Keratinocyte (primary cell): ENCODE results near the gene TIMM10. TPM values are rescaled to one million over a fixed set of nuclear protein-coding genes. Genes with fewer than 3 reads are reported as not detected.

Source experiments
- DNase-seq: peaks from one replicate; pipeline ENCODE4 v3.0.0-alpha.2; 2011; ENCODE audit warnings: low read depth, missing footprints, low spot score
- FAIRE-seq: peaks from 2 replicates; lab custom pipeline; 2011; peaks lifted over from hg19 to GRCh38; lab: Jason Lieb, UNC
- H2AFZ ChIP-seq: 2 replicates; pipeline ENCODE4 v1.6.0; 2012; ENCODE audit warnings: low read length, control low read depth, inconsistent platforms; ENCODE audit not compliant: control insufficient read depth
- H3K27ac ChIP-seq: 2 replicates; pipeline ENCODE4 v1.5.1; 2011; ENCODE audit warnings: low read length; ENCODE audit not compliant: control insufficient read depth, insufficient read depth
- H3K27me3 ChIP-seq: 3 replicates; pipeline ENCODE4 v1.6.0; 2011; ENCODE audit warnings: low read length; ENCODE audit not compliant: control insufficient read depth, insufficient read depth; ENCODE audit errors: extremely low read depth
- H3K36me3 ChIP-seq, 2 experiments: 2 replicates in 1 of 2; 3 replicates in 1 of 2; pipeline ENCODE4 v1.5.1; 2011; ENCODE audit warnings: low read length in 2 of 2, mild to moderate bottlenecking in 1 of 2; ENCODE audit not compliant: control insufficient read depth in 2 of 2, insufficient read depth in 2 of 2; ENCODE audit errors: extremely low read depth in 1 of 2
- H3K4me1 ChIP-seq: 3 replicates; pipeline ENCODE4 v1.5.1; 2011; ENCODE audit warnings: low read length; ENCODE audit not compliant: control insufficient read depth, insufficient read depth; ENCODE audit errors: extremely low read depth
- H3K4me2 ChIP-seq: 3 replicates; pipeline ENCODE4 v1.6.0; 2011; ENCODE audit warnings: low read depth, low read length; ENCODE audit not compliant: control insufficient read depth, insufficient read depth; ENCODE audit errors: extremely low read depth
- H3K4me3 ChIP-seq, 3 experiments: fragments of 200-600 bp in 1 of 3; sonication (generic) in 1 of 3; 2 replicates in 2 of 3; 3 replicates in 1 of 3; pipeline ENCODE4 v1.5.1; 2011 to 2016; ENCODE audit warnings: low read length in 3 of 3, mild to moderate bottlenecking in 3 of 3, control low read depth in 2 of 3, inconsistent platforms in 1 of 3, low read depth in 1 of 3, mixed read lengths in 1 of 3, mixed run types in 1 of 3, moderate library complexity in 1 of 3; ENCODE audit not compliant: control insufficient read depth in 2 of 3, insufficient read depth in 2 of 3; ENCODE audit errors: extremely low read depth in 1 of 3
- H3K79me2 ChIP-seq: 2 replicates; pipeline ENCODE4 v1.6.0; 2012; ENCODE audit warnings: low read length; ENCODE audit not compliant: control insufficient read depth, insufficient read depth
- H3K9ac ChIP-seq: 3 replicates; pipeline ENCODE4 v1.6.0; 2011; ENCODE audit warnings: low read length; ENCODE audit not compliant: control insufficient read depth, insufficient read depth; ENCODE audit errors: extremely low read depth
- H3K9me1 ChIP-seq: 3 replicates; pipeline ENCODE4 v1.6.0; 2011; ENCODE audit warnings: low read length; ENCODE audit not compliant: control insufficient read depth, insufficient read depth; ENCODE audit errors: extremely low read depth
- H3K9me3 ChIP-seq: 2 replicates; pipeline ENCODE4 v1.5.1; 2012; ENCODE audit warnings: low read depth, low read length; ENCODE audit not compliant: control insufficient read depth
- H4K20me1 ChIP-seq: 3 replicates; pipeline ENCODE4 v1.6.0; 2011; ENCODE audit warnings: low read length; ENCODE audit not compliant: control insufficient read depth, insufficient read depth; ENCODE audit errors: extremely low read depth
- EZH2 ChIP-seq: IDR thresholded peaks from one replicate; pipeline ENCODE4 v1.6.1; 2012; ENCODE audit warnings: inconsistent platforms, mild to moderate bottlenecking, low read length, moderate library complexity
- dilution Hi-C: fragments of 300-500 bp; cut with MboI; formaldehyde crosslinking; loops from one replicate; pipeline ENCODE4 v1.7.0; 2020; ENCODE audit warnings: low sequenced_read_pairs; ENCODE audit not compliant: extremely low pct_ligation_motif_present
- polyA plus RNA-seq, 5 experiments: library from polyadenylated mRNA; depleted of rRNA in 3 of 5; stranded (reverse) in 3 of 5; stranded (forward) in 1 of 5; unstranded in 1 of 5; fragments of >200 nt; gene quantifications; 1 replicate in 1 of 5; 2 replicates in 3 of 5; 3 replicates in 1 of 5; pipeline versions ENCODE4 v1.2.1 to v1.2.3, GENCODE V29; 2011 to 2012; ENCODE audit warnings: missing spikeins in 2 of 5, low read depth in 1 of 5, low replicate concordance in 1 of 5
- TF ChIP-seq, protein P1 (sequence below), 3 experiments: IDR thresholded peaks in 1 of 3; conservative IDR thresholded peaks in 1 of 3; optimal IDR thresholded peaks in 1 of 3; 2 replicates in 2 of 3; 3 replicates in 1 of 3; pipeline versions ENCODE3 to v1.5.1; 2011; ENCODE audit warnings: low read length in 3 of 3, mild to moderate bottlenecking in 3 of 3, moderate library complexity in 2 of 3, control low read depth in 1 of 3, inconsistent platforms in 1 of 3; ENCODE audit not compliant: insufficient read depth in 2 of 3; ENCODE audit errors: extremely low read depth in 1 of 3

Gene TIMM10
- polyA plus RNA-seq, 1 donor (not counting 4 experiments of a cell fraction or from before 2014, with no cell fraction given) = 92.2 TPM

DNA sequence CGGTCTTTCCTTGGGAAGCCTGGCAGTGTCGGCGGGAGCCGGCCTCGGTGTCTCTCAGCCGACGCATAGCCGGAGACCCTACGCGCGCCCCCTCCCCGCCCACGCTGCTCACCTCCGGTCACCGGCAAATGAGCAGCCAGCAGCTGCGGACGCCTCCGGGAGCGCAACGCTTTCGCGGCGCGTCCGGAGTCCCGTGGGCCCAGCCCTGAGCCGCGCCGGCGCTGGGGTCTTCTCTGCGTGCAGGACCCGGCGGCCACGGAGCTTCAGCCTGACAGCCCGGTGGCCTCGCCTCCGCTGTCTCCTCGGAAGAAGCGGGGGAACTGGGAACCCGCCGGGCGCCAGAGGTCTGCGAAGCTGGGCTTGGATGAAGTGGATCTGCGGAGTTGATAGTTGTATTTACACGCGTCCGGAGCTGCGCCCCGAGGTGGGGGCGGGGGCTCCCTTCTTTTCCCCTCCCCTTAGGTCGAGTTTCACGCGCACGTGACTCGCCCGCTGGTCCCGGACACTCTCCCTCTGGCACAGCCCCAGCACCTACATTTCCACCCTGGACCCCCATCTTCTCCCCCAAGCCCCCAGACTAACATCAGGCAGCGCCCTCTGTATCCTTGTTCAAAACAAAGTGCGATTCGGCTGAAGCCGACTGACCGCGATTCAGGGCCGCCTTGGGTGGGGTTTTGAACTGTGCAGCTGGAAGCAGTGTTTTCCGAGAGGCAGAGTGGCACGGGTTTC is 15.1 kb downstream of the TIMM10 start, which contains the start of gene SLC43A1:
Gene SLC43A1 (minus strand): TSS at position 371 of the 729 bp plus-strand sequence. CDS start 1,591 bp downstream, outside the sequence.
- Histone ChIP-seq H3K9me3 (no peaks in the 10 kb centered on the region), H3K9me1 (no peaks in the 10 kb centered on the region), H3K4me2 (peak within 1 kb of the TSS; percentile 90), H3K4me3 (peak within 1 kb of the TSS; percentile 50 to 78 (median 72)), H3K27me3 (peaks cover 23% of the 10 kb centered on the region), H3K9ac (peak within 1 kb of the TSS; percentile 61), H3K79me2 (no peaks in the 10 kb centered on the region), H3K36me3 (no peaks in the 10 kb centered on the region), H3K4me1 (peaks cover 4% of the 10 kb centered on the region), H3K27ac (no peak within 1 kb of the TSS), H2AFZ (peak within 1 kb of the TSS; percentile 90), H4K20me1 (no peaks in the 10 kb centered on the region)
- dilution Hi-C loops = no loop called here
- TF ChIP-seq, protein P1, sequence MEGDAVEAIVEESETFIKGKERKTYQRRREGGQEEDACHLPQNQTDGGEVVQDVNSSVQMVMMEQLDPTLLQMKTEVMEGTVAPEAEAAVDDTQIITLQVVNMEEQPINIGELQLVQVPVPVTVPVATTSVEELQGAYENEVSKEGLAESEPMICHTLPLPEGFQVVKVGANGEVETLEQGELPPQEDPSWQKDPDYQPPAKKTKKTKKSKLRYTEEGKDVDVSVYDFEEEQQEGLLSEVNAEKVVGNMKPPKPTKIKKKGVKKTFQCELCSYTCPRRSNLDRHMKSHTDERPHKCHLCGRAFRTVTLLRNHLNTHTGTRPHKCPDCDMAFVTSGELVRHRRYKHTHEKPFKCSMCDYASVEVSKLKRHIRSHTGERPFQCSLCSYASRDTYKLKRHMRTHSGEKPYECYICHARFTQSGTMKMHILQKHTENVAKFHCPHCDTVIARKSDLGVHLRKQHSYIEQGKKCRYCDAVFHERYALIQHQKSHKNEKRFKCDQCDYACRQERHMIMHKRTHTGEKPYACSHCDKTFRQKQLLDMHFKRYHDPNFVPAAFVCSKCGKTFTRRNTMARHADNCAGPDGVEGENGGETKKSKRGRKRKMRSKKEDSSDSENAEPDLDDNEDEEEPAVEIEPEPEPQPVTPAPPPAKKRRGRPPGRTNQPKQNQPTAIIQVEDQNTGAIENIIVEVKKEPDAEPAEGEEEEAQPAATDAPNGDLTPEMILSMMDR (optimal IDR thresholded peaks at IDR 0.05 in 1 of 3, IDR thresholded peaks at IDR 0.05 in 1 of 3, conservative IDR thresholded peaks at IDR 0.05 in 1 of 3; ENCODE audit: extremely low read depth in 1 of 3, insufficient read depth in 2 of 3, low read length in 3 of 3) = peak in 1 of 3 experiments; percentile 3
- TF ChIP-seq EZH2 = no peak
- FAIRE-seq (no peak), DNase-seq (no peak)

DNA sequence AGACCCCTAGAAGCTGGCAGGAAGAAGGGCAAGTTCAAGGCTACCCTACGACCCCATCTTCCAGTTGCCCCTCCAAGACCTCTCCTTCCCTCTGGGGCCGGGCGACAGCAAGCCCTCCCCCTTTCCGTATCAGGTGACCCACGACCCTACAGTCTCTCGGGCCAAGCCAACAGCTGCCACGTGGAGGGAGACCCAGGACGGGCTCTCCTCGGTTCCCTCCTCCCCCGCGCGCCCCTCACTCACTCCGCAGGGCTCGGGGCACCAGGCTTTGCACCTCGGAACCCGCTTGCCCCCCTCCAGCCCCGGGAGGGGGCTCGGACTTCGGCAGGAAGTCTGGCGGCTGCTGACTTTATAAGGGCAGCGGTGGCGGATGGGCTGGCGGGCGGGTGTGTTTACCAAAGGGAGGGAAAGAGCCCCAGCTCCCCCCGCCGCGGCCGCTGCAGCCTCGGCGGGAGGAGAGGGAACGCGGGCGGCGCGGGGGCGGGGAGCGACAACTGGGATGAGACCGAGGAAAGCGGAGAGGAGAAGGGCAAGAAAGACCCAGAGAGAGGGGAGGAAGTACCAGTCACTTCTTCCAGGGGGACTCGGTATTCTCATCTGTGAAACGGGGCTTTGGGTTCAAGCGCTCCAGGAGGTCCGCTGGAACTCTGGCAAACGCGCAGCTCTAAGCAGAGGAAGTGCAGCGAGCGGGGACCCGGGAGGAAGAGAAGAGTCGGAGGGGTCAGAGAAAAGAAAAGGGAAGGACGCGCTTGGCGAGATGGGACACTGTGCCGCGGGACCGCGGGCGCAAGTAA is 15.8 kb downstream of the TIMM10 start:
- peak overlapping the region; percentile 61 for H3K9ac ChIP-seq
- no peaks in the 10 kb centered on the region for H3K36me3 ChIP-seq
- no peaks in the 10 kb centered on the region for H3K9me1 ChIP-seq
- H3K79me2 ChIP-seq = no peaks in the 10 kb centered on the region
- peaks cover 23% of the 10 kb centered on the region for H3K27me3 ChIP-seq
- no peak overlapping the region for H3K27ac ChIP-seq
- peak overlapping the region; percentile 90 for H2AFZ ChIP-seq
- peak overlapping the region; percentile 50 to 78 (median 72) for H3K4me3 ChIP-seq
- H3K4me2 ChIP-seq = peak overlapping the region; percentile 90
- TF ChIP-seq EZH2 = peak; percentile 57
- TF ChIP-seq, protein P1 (optimal IDR thresholded peaks at IDR 0.05 in 1 of 3, IDR thresholded peaks at IDR 0.05 in 1 of 3, conservative IDR thresholded peaks at IDR 0.05 in 1 of 3; ENCODE audit: extremely low read depth in 1 of 3, insufficient read depth in 2 of 3, low read length in 3 of 3) = no peak
- H4K20me1 ChIP-seq = no peaks in the 10 kb centered on the region
- H3K4me1 ChIP-seq = peaks cover 4% of the 10 kb centered on the region
- dilution Hi-C loops = no loop called here
- FAIRE-seq = no peak
- no peaks in the 10 kb centered on the region for H3K9me3 ChIP-seq
- no peak for DNase-seq
